ENCODE measurements around the gene ATP2C2.

ATP2C2 gene

GRCh38 chr16:84368308-84368996 lies at the start of gene ATP2C2:
ATP2C2 (plus strand) TSS chr16:84368538; CDS start chr16:84368616, 78 bp downstream.
- no peak for DNase-seq (ENCODE audit: low read depth)
- no peak within 1 kb of the TSS for H3K4me3 ChIP-seq (replicated peaks; ENCODE audit: low read depth, low read length)
- TF ChIP-seq CTCF (IDR thresholded peaks at IDR 0.05; ENCODE audit: low read length, missing control alignments): no peak

GRCh38 chr16:84319146-84319760 lies 49.1 kb upstream of the ATP2C2 start:
- DNase-seq (ENCODE audit: low read depth): no peak
- TF ChIP-seq CTCF (IDR thresholded peaks at IDR 0.05; ENCODE audit: low read length, missing control alignments): no peak
- H3K4me3 ChIP-seq (replicated peaks; ENCODE audit: low read depth, low read length): no peak overlapping the region

GRCh38 chr16:84320511-84320910 lies 47.8 kb upstream of the ATP2C2 start:
- H3K4me3 ChIP-seq (replicated peaks; ENCODE audit: low read depth, low read length): no peak overlapping the region
- no peak for TF ChIP-seq CTCF (IDR thresholded peaks at IDR 0.05; ENCODE audit: low read length, missing control alignments)
- no peak for DNase-seq (ENCODE audit: low read depth)

DNA sequence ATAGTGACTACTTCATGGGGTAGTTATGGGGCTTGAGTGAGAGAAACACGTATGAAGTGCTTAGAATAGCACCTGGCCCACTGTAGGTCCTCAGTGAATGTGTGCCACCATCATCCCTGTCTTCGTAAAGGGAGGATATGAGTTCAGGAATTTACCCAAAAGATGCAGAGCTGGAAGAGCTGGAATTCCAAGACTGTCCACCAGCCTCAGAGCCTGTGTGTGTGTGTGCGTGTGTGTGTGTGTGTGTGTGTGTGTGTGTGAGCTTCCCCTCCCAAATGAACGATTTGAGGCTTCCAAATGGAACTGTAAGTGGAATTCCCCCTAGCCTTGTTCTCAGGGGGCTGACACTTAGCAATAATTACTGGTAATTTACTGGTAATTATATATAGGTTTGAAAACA lies 46.4 kb upstream of the ATP2C2 start:
- DNase-seq (ENCODE audit: low read depth): no peak
- H3K4me3 ChIP-seq (replicated peaks; ENCODE audit: low read depth, low read length): no peak overlapping the region
- TF ChIP-seq CTCF (IDR thresholded peaks at IDR 0.05; ENCODE audit: low read length, missing control alignments): no peak

- no peak overlapping the region for H3K4me3 ChIP-seq (replicated peaks; ENCODE audit: low read depth, low read length)
- DNase-seq (ENCODE audit: low read depth): no peak
- no peak for TF ChIP-seq CTCF (IDR thresholded peaks at IDR 0.05; ENCODE audit: low read length, missing control alignments)
Observed at GRCh38 chr16:84322749-84323148, 45.6 kb upstream of the ATP2C2 start.

- TF ChIP-seq CTCF (IDR thresholded peaks at IDR 0.05; ENCODE audit: low read length, missing control alignments): no peak
- DNase-seq (ENCODE audit: low read depth): peak; percentile 11
- H3K4me3 ChIP-seq (replicated peaks; ENCODE audit: low read depth, low read length): no peak overlapping the region
Observed at GRCh38 chr16:84323606-84324005, 44.7 kb upstream of the ATP2C2 start.

All from fibroblast of pulmonary artery (primary cell).